GM12874 (cell line): Measurements from ENCODE around the gene ABCA7.

Source experiments
- TF ChIP-seq, protein P1 (sequence below): IDR thresholded peaks from 2 replicates; pipeline ENCODE4 v1.5.1; 2011; ENCODE audit warnings: low read depth, mild to moderate bottlenecking, control low read depth, low read length, moderate library complexity; ENCODE audit not compliant: insufficient read depth

The ABCA7 gene

DNA sequence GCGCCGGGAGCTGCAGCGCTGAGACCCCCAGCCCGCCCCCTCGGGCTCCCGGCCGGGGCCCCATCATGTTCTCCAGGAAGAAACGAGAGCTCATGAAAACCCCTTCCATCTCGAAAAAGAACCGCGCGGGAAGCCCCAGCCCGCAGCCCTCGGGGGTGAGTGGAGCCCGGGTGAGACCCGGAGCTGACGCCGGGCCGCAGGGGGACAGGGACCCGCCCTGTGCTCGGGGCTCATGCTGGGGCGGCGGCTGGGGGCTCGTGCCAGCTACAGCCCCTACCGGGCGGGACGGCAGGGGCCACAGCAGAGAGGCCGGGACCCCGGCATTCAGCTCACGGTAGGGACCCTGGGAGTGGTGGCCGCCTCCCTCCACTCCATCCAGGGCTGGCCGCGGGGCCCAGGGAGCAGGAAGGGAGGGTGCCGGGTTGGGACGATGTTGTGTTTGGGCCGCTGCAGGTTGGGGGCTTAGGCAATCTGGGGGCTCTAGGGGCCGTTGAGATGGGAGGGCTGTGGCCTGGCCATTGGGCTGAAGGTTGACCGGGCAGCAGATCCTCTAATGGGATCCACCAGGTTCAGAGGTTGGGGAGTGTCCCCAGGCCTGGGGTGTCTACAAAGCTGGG lies 27.5 kb downstream of the ABCA7 start:
- TF ChIP-seq, protein P1, sequence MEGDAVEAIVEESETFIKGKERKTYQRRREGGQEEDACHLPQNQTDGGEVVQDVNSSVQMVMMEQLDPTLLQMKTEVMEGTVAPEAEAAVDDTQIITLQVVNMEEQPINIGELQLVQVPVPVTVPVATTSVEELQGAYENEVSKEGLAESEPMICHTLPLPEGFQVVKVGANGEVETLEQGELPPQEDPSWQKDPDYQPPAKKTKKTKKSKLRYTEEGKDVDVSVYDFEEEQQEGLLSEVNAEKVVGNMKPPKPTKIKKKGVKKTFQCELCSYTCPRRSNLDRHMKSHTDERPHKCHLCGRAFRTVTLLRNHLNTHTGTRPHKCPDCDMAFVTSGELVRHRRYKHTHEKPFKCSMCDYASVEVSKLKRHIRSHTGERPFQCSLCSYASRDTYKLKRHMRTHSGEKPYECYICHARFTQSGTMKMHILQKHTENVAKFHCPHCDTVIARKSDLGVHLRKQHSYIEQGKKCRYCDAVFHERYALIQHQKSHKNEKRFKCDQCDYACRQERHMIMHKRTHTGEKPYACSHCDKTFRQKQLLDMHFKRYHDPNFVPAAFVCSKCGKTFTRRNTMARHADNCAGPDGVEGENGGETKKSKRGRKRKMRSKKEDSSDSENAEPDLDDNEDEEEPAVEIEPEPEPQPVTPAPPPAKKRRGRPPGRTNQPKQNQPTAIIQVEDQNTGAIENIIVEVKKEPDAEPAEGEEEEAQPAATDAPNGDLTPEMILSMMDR, result no peak

DNA sequence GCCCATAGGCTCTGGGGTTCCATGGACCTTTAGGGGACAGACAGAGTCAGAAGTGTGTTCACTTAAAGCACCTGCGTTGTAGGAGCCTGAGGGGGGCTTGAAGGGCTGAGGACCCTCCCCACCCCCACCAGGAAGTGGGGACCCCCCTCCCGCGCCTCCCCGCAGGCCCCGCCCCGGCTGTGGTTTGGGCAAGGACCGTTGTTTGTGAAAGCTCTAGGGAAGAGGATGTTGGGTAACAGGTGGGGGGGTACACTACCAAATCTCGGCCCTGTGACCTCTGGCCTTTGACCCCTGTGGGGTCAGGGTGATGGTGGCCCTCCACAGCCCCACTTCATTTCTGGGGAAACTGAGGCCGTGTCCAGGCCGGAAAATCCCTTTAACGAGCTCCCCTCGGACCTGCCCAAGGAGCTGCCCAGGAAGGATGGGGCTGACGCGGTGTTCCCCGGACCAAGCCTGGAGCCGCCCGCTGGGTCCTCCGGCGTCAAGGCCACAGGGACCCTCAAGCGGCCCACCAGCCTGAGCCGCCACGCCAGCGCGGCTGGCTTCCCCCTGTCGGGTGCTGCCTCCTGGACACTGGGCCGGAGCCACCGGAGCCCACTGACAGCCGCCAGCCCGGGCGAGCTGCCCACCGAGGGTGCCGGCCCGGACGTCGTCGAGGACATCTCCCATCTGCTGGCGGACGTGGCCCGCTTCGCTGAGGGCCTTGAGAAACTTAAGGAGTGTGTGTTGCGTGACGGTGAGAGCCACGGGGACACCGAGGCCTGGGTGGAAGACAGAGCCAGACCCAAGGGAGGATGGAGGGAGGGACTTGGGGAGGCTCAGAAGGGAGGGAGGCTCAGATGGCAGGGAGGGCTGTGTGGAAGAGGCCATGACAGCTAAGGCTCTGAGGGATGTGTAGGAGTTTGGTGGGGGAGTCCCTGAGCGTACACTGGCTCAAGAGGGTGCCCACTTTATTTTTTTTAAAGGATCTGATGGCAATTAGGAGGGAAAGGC lies 28.4 kb downstream of the ABCA7 start:
- TF ChIP-seq, protein P1, result no peak

DNA sequence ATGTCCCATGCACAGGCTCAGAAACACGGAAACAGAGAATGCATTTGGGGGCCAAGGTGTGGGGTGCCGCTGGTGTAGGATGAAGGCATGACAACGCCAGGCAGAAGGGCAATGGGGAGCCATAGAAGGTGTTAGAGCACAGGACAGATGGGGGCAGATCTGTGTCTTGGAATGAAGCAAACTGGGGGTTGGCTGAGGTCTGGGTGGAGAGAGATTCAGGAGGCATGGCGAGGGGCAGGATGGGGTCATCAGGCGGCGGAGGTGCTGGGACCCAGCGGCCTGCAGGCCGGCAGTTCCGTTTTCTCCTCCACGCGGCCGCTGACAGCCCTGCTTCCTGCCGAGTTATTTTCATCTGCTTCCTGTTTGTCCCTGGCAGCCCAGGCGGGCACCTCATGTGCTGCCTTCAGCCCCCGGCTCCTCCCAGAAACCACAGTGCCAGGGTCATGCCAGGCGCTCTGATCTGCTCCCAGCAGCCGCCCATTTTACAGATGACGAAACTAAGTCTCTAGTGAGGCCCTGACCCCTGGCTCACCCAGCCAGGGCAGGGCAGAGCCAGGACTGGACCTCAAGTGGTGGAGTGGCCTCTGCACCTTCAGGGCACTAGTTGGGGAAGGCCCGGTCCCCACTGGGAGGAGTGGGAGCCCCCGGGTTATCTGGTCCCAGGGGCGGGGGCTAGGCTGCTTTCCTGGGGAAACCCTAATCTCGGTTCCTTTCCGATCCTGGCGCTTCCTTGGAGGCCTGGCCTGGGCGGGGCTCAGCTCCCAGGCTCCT lies 29.3 kb downstream of the ABCA7 start:
- TF ChIP-seq, protein P1, result no peak

DNA sequence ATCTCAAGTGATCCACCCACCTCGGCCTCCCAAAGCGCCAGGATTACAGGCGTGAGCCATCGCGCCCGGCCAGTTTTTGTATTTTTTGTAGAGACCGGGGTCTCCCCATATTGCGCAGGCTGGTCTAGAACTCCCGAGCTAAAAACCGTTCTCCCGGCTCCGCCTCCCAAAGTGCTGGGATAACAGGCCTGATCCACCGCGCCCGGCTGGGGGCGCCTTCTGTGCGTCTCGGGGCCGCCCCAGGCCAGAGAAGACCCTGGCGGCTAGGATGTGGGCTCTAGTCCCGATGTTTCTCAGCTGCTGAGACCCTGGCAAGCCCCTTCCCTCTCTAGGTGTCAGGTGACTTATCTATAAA lies 30.6 kb downstream of the ABCA7 start:
- TF ChIP-seq, protein P1, result no peak

DNA sequence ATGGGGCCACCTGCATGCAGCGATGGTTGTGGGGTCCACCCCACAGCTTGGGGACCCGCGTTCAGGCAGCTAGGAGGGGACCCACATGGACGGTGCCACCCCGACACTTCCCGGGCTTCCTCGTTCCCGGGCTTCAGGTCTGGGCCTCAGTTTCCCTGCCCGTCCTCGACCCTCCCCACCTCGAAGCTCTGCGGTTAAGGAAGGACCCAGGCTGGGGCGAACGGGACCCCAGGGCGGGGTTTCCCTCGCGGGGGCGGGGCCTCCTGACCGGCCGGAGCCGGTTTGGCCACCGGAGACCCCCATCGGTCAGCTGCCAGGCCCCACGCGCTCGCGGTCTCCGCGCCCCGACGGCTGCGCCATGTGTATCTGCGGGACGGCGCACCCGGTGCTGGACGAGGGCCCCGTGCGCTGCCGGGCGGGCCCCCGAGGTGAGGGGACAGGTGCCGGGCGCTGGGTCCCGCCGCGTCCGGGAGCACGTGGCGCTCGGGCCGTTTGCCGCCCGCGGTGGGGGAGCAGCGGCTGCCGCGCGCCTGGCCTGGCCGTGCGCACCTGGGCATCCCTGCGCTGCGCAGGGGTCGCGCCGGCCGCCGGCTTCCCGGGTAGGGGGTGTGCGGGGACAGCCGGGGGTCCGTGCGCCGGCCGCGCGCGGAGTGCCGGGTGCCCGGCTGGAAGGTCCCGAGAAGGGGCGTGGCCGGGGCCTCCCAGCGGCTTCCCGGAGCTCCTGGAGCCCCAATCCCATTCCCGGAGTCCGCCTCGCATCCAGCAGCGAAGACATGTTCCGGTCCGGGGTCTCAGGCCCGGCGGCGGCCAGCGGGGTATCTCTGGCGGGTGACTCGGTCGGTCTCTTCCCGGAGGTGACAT lies 31.3 kb downstream of the ABCA7 start:
- TF ChIP-seq, protein P1, result no peak

DNA sequence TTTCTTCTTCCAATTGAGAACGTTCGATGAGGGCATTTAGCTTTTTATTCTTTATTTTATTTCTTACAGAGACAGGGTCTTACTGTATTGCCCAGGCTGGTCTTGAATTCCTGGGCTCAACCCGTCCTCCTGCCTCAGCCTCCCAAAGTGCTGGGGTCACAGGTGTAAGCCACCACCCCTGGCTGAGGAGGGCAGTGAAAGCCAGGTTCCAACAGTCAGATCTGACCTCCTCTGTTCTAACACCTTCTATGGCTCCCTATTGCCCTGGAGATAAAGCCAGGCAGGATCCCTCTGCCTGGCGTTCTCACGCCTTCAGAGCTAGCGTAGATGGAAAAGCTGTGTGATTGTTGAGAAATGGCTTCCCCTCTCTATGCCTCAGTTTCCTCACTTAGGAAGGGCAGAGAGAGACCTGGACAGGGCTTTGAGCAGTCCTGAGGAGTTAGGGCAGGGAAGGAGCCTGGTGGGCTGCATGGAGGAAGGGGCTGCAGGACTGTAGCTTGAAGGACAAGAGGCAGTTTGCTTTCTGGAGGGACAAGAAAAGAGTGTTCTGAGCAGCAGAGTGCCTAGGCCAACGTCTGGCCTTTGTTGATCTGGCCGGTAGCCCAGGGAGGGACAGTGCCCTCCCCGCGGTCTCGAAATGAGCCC lies 32.6 kb downstream of the ABCA7 start:
- TF ChIP-seq, protein P1, result no peak
